ENCODE results near the gene OPN5. TPM values are rescaled to one million over a fixed set of nuclear protein-coding genes. Genes with fewer than 3 reads are reported as not detected.

Gene OPN5
- total RNA-seq, 2 donors from 2014 or later = not detected

- no peaks in the 10 kb centered on the region for H3K9me3 ChIP-seq (ENCODE audit: control insufficient read depth, low read length)
- Mint-ChIP-seq H3K9me3 (no peaks in the 10 kb centered on the region), H3K27ac (no peak overlapping the region), H3K4me1 (no peaks in the 10 kb centered on the region), H3K36me3 (ENCODE audit: low read depth) (no peaks in the 10 kb centered on the region), H3K4me3 (no peak overlapping the region), H3K27me3 (ENCODE audit: insufficient read depth) (peaks cover 7% of the 10 kb centered on the region)
- no peak overlapping the region for H3K27ac ChIP-seq (ENCODE audit: low read depth, low read length)
- no peak for DNase-seq
- TF ChIP-seq, protein P1, sequence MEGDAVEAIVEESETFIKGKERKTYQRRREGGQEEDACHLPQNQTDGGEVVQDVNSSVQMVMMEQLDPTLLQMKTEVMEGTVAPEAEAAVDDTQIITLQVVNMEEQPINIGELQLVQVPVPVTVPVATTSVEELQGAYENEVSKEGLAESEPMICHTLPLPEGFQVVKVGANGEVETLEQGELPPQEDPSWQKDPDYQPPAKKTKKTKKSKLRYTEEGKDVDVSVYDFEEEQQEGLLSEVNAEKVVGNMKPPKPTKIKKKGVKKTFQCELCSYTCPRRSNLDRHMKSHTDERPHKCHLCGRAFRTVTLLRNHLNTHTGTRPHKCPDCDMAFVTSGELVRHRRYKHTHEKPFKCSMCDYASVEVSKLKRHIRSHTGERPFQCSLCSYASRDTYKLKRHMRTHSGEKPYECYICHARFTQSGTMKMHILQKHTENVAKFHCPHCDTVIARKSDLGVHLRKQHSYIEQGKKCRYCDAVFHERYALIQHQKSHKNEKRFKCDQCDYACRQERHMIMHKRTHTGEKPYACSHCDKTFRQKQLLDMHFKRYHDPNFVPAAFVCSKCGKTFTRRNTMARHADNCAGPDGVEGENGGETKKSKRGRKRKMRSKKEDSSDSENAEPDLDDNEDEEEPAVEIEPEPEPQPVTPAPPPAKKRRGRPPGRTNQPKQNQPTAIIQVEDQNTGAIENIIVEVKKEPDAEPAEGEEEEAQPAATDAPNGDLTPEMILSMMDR (conservative IDR thresholded peaks at IDR 0.05) = no peak
- no peaks in the 10 kb centered on the region for H3K27me3 ChIP-seq (ENCODE audit: control insufficient read depth, insufficient read depth, low read length, poor library complexity, severe bottlenecking)
- H3K36me3 ChIP-seq (ENCODE audit: control insufficient read depth, insufficient read depth, low read length) = no peaks in the 10 kb centered on the region
- H3K9ac ChIP-seq (ENCODE audit: extremely low read depth, low read length, poor library complexity, severe bottlenecking) = no peak overlapping the region
- no peak overlapping the region for H3K4me3 ChIP-seq (ENCODE audit: low read length)
- WGBS, 2 experiments (ENCODE audit: insufficient coverage in 1 of 2, insufficient read length in 1 of 2) = 83 to 92% methylated on average over 1 to 2 of the region's 3 CpGs
- H3K4me1 ChIP-seq (ENCODE audit: control insufficient read depth, insufficient read depth, low read length) = no peaks in the 10 kb centered on the region
These were observed 37.6 kb downstream of the OPN5 start for GRCh38 chr6:47819461-47819860.

DNA sequence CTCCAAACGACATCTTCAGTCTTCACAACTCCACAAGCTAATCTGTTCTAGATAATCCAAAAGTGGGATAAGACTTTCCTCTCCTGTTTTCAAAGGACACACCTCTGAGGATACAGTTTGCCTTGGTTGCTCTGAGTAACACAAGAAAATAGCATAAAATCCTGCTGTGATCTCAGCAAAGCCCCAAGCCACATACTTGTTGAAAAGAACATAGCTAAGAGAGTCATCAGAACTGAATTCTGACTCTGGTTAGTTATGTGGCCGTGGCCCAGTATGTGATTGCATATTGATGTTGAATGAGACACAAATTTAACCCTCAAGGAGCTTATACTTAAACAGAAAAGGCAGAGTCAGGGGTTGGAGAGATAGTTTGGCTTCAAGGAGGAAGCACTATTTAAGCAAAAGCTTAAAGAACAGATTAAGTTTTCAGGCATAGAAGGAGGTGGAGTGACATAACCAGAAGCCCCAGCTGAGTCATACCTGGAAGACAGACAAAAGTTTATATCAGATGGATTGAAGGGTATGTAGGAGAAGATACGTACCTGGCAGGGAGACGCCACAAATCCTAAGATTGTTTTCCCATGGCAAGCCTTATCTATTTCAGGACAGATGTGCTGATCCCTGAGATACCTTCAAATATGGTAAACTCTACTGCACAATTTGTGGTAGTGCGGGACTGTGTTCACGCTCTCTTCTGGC lies 41.2 kb downstream of the OPN5 start:
- Mint-ChIP-seq H3K4me3 (no peak overlapping the region), H3K4me1 (no peaks in the 10 kb centered on the region), H3K36me3 (ENCODE audit: low read depth) (no peaks in the 10 kb centered on the region), H3K27ac (no peak overlapping the region), H3K9me3 (no peaks in the 10 kb centered on the region), H3K27me3 (ENCODE audit: insufficient read depth) (peaks cover 11% of the 10 kb centered on the region)
- no peak overlapping the region for H3K9ac ChIP-seq (ENCODE audit: extremely low read depth, low read length, poor library complexity, severe bottlenecking)
- no peak overlapping the region for H3K4me3 ChIP-seq (ENCODE audit: low read length)
- DNase-seq = no peak
- H3K36me3 ChIP-seq (ENCODE audit: control insufficient read depth, insufficient read depth, low read length) = no peaks in the 10 kb centered on the region
- H3K27ac ChIP-seq (ENCODE audit: low read depth, low read length) = no peak overlapping the region
- TF ChIP-seq, protein P1 (conservative IDR thresholded peaks at IDR 0.05) = no peak
- WGBS, 2 experiments (ENCODE audit: insufficient coverage in 1 of 2, insufficient read length in 1 of 2) = 70 to 92% methylated on average over 2 to 6 of the region's 6 CpGs
- no peaks in the 10 kb centered on the region for H3K27me3 ChIP-seq (ENCODE audit: control insufficient read depth, insufficient read depth, low read length, poor library complexity, severe bottlenecking)
- no peaks in the 10 kb centered on the region for H3K4me1 ChIP-seq (ENCODE audit: control insufficient read depth, insufficient read depth, low read length)
- no peaks in the 10 kb centered on the region for H3K9me3 ChIP-seq (ENCODE audit: control insufficient read depth, low read length)

- Mint-ChIP-seq H3K27me3 (ENCODE audit: insufficient read depth) (peaks cover 15% of the 10 kb centered on the region), H3K4me1 (no peaks in the 10 kb centered on the region), H3K9me3 (no peaks in the 10 kb centered on the region), H3K4me3 (no peak overlapping the region), H3K27ac (no peak overlapping the region), H3K36me3 (ENCODE audit: low read depth) (no peaks in the 10 kb centered on the region)
- WGBS, 2 experiments (ENCODE audit: insufficient coverage in 1 of 2, insufficient read length in 1 of 2) = 41% methylated on average over 2 of the region's 2 CpGs; no CpG with 5 or more reads in 1 of the 2 experiments
- Histone ChIP-seq H3K9me3 (ENCODE audit: control insufficient read depth, low read length) (peaks cover 10% of the 10 kb centered on the region), H3K27me3 (ENCODE audit: control insufficient read depth, insufficient read depth, low read length, poor library complexity, severe bottlenecking) (no peaks in the 10 kb centered on the region), H3K4me1 (ENCODE audit: control insufficient read depth, insufficient read depth, low read length) (no peaks in the 10 kb centered on the region), H3K36me3 (ENCODE audit: control insufficient read depth, insufficient read depth, low read length) (no peaks in the 10 kb centered on the region), H3K9ac (ENCODE audit: extremely low read depth, low read length, poor library complexity, severe bottlenecking) (no peak overlapping the region), H3K4me3 (ENCODE audit: low read length) (no peak overlapping the region), H3K27ac (ENCODE audit: low read depth, low read length) (no peak overlapping the region)
- DNase-seq = no peak
- TF ChIP-seq, protein P1 (conservative IDR thresholded peaks at IDR 0.05) = no peak
These were observed 50.7 kb downstream of the OPN5 start for GRCh38 chr6:47832386-47833100.
